ENCODE data around the gene ASRGL1.
A peak's percentile ranks its signal among the peaks of the same experiment; 100 is the strongest.

The ASRGL1 gene

GRCh38 chr11:62337303-62338181, at the start of gene ASRGL1:
TSS of gene ASRGL1 (plus strand) at chr11:62337448. CDS start at chr11:62337978, 530 bp downstream.
- no peak for TF ChIP-seq ZFX (IDR thresholded peaks at IDR 0.05)
- TF ChIP-seq, protein P1, sequence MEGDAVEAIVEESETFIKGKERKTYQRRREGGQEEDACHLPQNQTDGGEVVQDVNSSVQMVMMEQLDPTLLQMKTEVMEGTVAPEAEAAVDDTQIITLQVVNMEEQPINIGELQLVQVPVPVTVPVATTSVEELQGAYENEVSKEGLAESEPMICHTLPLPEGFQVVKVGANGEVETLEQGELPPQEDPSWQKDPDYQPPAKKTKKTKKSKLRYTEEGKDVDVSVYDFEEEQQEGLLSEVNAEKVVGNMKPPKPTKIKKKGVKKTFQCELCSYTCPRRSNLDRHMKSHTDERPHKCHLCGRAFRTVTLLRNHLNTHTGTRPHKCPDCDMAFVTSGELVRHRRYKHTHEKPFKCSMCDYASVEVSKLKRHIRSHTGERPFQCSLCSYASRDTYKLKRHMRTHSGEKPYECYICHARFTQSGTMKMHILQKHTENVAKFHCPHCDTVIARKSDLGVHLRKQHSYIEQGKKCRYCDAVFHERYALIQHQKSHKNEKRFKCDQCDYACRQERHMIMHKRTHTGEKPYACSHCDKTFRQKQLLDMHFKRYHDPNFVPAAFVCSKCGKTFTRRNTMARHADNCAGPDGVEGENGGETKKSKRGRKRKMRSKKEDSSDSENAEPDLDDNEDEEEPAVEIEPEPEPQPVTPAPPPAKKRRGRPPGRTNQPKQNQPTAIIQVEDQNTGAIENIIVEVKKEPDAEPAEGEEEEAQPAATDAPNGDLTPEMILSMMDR (conservative IDR thresholded peaks at IDR 0.05): no peak
- peak within 1 kb of the TSS; percentile 44 for H3K27ac ChIP-seq

DNA sequence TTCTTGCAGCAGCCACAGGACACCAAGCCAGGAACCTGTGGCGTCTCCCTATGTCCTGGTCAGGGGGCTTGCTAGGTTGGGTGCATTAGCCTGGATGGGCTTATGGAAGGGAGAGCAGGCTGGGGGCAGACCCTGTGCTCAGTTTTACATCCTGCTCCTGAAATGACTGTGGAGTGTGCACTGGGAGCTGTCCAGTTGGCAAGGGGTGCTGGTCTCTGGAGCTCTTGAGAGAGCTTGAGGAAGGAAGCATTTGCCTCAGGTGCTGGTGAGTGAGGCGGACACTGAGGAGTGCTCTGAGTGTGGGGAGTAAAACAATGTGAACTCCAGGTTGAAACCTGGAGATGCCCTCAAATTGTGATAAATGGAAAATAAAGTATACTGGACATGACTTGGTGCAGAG, 41.7 kb upstream of the ASRGL1 start:
- TF ChIP-seq ZFX (IDR thresholded peaks at IDR 0.05): no peak
- TF ChIP-seq, protein P1 (conservative IDR thresholded peaks at IDR 0.05): no peak
- no peak overlapping the region for H3K27ac ChIP-seq

DNA sequence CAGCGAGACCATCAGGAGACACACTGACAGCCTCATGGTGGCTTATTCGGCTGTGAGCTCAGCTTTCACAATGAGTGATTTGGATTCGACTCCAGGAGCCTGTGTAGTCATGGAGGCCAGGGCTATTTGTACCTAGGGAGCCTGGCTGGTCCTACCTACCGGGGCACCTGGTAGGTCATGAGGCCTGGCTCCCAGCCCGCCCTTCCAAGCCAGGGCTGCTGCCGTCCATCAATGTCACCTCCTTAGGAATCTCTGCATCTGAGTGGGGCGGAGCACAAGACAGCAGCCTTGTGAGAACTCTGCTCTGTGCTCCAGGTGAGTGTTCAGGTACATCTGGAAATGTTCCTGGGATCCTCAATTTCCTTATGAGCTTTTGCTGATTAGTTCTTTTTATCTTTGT, 38.3 kb upstream of the ASRGL1 start, which contains the start of gene SCGB1D4:
Gene SCGB1D4, minus strand, starts transcription at position 101 of the 400 bp plus-strand sequence. Its CDS starts 65 bp downstream, at position 36.
- TF ChIP-seq, protein P1 (conservative IDR thresholded peaks at IDR 0.05): no peak
- TF ChIP-seq ZFX (IDR thresholded peaks at IDR 0.05): no peak
- H3K27ac ChIP-seq: no peak within 1 kb of the TSS

DNA sequence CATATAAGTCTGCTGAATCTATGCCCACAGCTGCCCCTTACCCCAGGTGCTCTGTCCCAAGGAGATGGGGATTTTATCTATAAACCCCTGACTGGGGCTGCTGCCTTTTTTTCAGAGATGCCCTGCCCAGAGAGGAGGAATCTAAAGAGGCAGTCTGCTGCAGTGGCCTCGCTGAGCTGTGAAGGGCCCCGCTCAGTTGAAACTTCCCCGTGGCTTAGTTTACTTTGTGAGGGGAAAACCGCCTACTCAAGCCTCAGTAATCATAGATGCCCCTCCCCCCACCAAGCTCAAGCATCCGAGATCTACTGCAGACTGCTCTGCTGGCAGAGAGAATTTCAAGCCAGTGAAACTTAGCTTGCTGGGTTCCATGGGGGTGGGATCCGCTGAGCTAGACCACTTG, 31.0 kb upstream of the ASRGL1 start:
- TF ChIP-seq ZFX (IDR thresholded peaks at IDR 0.05): no peak
- TF ChIP-seq, protein P1 (conservative IDR thresholded peaks at IDR 0.05): no peak

GRCh38 chr11:62307950-62308349, 29.3 kb upstream of the ASRGL1 start:
- no peak for TF ChIP-seq ZFX (IDR thresholded peaks at IDR 0.05)
- TF ChIP-seq, protein P1 (conservative IDR thresholded peaks at IDR 0.05): no peak
- H3K27ac ChIP-seq: no peak overlapping the region

More for the DNA sequence above, 31.0 kb upstream of the ASRGL1 start:
- H3K27ac ChIP-seq: no peak overlapping the region

GRCh38 chr11:62309991-62310390, 27.3 kb upstream of the ASRGL1 start:
- TF ChIP-seq, protein P1 (conservative IDR thresholded peaks at IDR 0.05): no peak
- no peak for TF ChIP-seq ZFX (IDR thresholded peaks at IDR 0.05)

DNA sequence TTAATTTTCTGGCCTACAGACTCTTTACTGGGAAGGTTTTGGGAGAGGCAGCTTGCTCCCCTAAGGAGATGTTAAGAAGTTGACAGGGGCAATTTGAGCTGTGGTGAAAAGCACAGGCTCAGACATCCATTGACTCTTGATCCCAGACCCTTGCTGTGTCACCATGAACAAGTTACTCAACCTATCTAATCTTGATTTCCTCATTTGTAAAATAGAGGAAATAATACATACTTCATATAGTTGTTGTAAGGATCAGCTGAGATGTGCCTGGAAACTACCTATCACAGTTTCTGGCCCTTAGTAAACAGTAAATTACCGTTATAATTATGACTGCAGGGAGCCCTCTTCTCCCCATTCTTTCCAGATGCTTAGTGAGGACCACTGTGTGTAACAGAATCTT, 21.8 kb upstream of the ASRGL1 start:
- H3K27ac ChIP-seq: no peak overlapping the region
- TF ChIP-seq, protein P1 (conservative IDR thresholded peaks at IDR 0.05): no peak

More at GRCh38 chr11:62309991-62310390, 27.3 kb upstream of the ASRGL1 start:
- H3K27ac ChIP-seq: no peak overlapping the region

Measured in C4-2B (cell line).